Measurements from ENCODE around the gene HS2ST1. TPM values are rescaled to one million over a fixed set of nuclear protein-coding genes. Genes with fewer than 3 reads are reported as not detected.

The HS2ST1 gene
- total RNA-seq, 2 donors from 2014 or later: 6.3 to 12.2 TPM

DNA sequence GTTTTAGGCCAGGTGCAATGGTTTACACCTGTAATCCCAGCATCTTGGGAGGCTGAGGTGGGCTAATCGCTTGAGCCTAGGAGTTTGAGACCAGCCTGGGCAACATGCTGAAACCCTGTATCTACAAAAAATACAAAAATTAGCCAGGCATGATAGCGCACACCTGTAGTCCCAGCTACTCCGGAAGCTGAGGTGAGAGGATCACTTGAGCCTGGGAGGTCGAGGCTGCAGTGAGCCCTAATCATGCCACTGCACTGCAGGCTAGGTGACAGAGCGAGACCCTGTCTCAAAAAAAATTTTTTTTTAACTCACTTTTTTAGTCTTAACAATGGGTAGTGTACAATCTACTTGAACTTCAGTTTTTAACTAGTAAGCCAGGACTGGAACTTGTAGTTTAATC, 137.5 kb downstream of the HS2ST1 start:
- DNase-seq (no peak), ATAC-seq (no peak)
- no peaks in the 10 kb centered on the region for H3K36me3 ChIP-seq (replicated peaks in 1 of 2; ENCODE audit: insufficient read depth in 1 of 2, low read depth in 2 of 2)
- no peaks in the 10 kb centered on the region for H3K9me3 ChIP-seq
- intact Hi-C loops (cut with DNase I): no loop called here
- no peak overlapping the region for H3K27ac ChIP-seq
- H3K27me3 ChIP-seq: no peaks in the 10 kb centered on the region
- TF ChIP-seq CTCF (IDR thresholded peaks at IDR 0.05): no peak
- no peak for TF ChIP-seq POLR2A (IDR thresholded peaks at IDR 0.05)
- 96 to 97% methylated on average over 5 of the region's 5 CpGs for WGBS, 2 donors
- H3K4me1 ChIP-seq: no peaks in the 10 kb centered on the region
- H3K4me3 ChIP-seq: no peak overlapping the region

GRCh38 chr1:87052400-87052799, 138.0 kb downstream of the HS2ST1 start:
- intact Hi-C loops (cut with DNase I): no loop called here
- Histone ChIP-seq H3K4me3 (no peak overlapping the region), H3K27ac (no peak overlapping the region), H3K27me3 (no peaks in the 10 kb centered on the region), H3K36me3 (replicated peaks in 1 of 2; ENCODE audit: insufficient read depth in 1 of 2, low read depth in 2 of 2) (no peaks in the 10 kb centered on the region), H3K4me1 (no peaks in the 10 kb centered on the region), H3K9me3 (no peaks in the 10 kb centered on the region)
- ATAC-seq: no peak
- no peak for DNase-seq
- no peak for TF ChIP-seq CTCF (IDR thresholded peaks at IDR 0.05)
- no peak for TF ChIP-seq POLR2A (IDR thresholded peaks at IDR 0.05)
- WGBS, 2 donors: 90 to 94% methylated on average over 3 of the region's 3 CpGs

DNA sequence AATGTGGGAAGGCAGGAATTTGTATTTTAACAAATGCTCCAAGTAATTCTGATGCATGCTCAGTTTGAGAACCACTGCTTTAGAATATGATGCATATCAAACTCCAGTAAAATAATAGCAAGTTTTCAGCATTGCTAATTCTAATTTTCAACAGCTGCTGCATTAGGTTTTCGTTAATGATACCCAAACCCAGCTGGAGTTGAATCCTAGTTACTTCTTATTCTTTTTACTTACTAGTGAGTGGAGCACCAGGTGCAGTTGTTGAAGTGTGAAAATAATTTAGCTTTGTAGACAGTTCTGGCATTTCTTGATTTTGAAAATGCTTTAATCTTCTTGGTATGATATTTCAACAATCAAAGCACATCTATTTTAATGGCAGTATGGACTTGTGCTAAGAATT, 138.5 kb downstream of the HS2ST1 start:
- H3K9me3 ChIP-seq: no peaks in the 10 kb centered on the region
- H3K36me3 ChIP-seq (replicated peaks in 1 of 2; ENCODE audit: insufficient read depth in 1 of 2, low read depth in 2 of 2): no peaks in the 10 kb centered on the region
- no peak overlapping the region for H3K27ac ChIP-seq
- intact Hi-C loops (cut with DNase I): no loop called here
- 93 to 96% methylated on average over 1 of the region's 1 CpG for WGBS, 2 donors
- TF ChIP-seq POLR2A (IDR thresholded peaks at IDR 0.05) (no peak), CTCF (IDR thresholded peaks at IDR 0.05) (no peak)
- no peak for DNase-seq
- no peak overlapping the region for H3K4me3 ChIP-seq
- H3K4me1 ChIP-seq: no peaks in the 10 kb centered on the region
- no peaks in the 10 kb centered on the region for H3K27me3 ChIP-seq
- no peak for ATAC-seq

DNA sequence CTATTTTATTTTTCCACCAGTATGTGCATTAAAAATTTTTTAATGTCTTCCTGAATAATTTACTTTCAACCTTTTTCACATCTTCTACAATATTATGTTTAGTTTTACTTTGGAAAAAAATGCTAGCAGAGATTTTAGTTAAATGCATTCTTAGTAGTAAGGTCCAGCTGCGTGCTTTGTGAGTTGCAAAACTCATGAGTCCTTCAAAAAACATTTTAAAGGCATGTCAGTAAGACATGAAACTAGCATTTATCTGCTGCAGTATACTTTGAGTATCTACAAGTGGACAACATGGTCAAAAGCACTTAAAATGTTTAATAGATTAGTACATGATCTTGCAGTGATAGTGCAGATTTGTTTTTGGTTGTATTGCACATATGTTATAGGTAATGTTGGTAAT, 139.0 kb downstream of the HS2ST1 start:
- intact Hi-C loops (cut with DNase I): no loop called here
- TF ChIP-seq POLR2A (IDR thresholded peaks at IDR 0.05) (no peak), CTCF (IDR thresholded peaks at IDR 0.05) (no peak)
- no peak for DNase-seq
- Histone ChIP-seq H3K4me1 (no peaks in the 10 kb centered on the region), H3K4me3 (no peak overlapping the region), H3K27me3 (no peaks in the 10 kb centered on the region), H3K9me3 (no peaks in the 10 kb centered on the region), H3K36me3 (replicated peaks in 1 of 2; ENCODE audit: insufficient read depth in 1 of 2, low read depth in 2 of 2) (no peaks in the 10 kb centered on the region), H3K27ac (no peak overlapping the region)
- ATAC-seq: no peak
- 90 to 95% methylated on average over 1 of the region's 1 CpG for WGBS, 2 donors

- no peak overlapping the region for H3K27ac ChIP-seq
- no peak for DNase-seq
- no peaks in the 10 kb centered on the region for H3K9me3 ChIP-seq
- intact Hi-C loops (cut with DNase I): no loop called here
- no peaks in the 10 kb centered on the region for H3K4me1 ChIP-seq
- H3K36me3 ChIP-seq (replicated peaks in 1 of 2; ENCODE audit: insufficient read depth in 1 of 2, low read depth in 2 of 2): no peaks in the 10 kb centered on the region
- ATAC-seq: no peak
- H3K4me3 ChIP-seq: no peak overlapping the region
- H3K27me3 ChIP-seq: no peaks in the 10 kb centered on the region
- TF ChIP-seq CTCF (IDR thresholded peaks at IDR 0.05): no peak
- TF ChIP-seq POLR2A (IDR thresholded peaks at IDR 0.05): no peak
These were observed 142.5 kb downstream of the HS2ST1 start for GRCh38 chr1:87056974-87057373.

Data from body of pancreas (tissue), 4 donors.